Umbilical cord (tissue), 2 donors: ENCODE data around the gene PARP15. TPM values are rescaled to one million over a fixed set of nuclear protein-coding genes. Genes with fewer than 3 reads are reported as not detected.

Experiments
- DNase-seq: peaks from one replicate; pipeline ENCODE4 v3.0.0-alpha.2; 2015; ENCODE audit warnings: low spot score
- total RNA-seq: library from RNA; depleted of rRNA; stranded (reverse); fragments of >200 nt; gene quantifications from one replicate; pipeline ENCODE4 v1.2.3, GENCODE V29; 2014; ENCODE audit warnings: low replicate concordance; ENCODE audit not compliant: insufficient read depth

PARP15 gene
- total RNA-seq, 1 donor from 2014 or later, result 4.3 TPM

GRCh38 chr3:122572940-122573412 lies 4.5 kb upstream of the PARP15 start:
- no peak for DNase-seq

GRCh38 chr3:122576174-122576940 lies 1.1 kb upstream of the PARP15 start:
- no peak for DNase-seq

GRCh38 chr3:122578069-122578740 lies 755 bp downstream of the PARP15 start:
- no peak for DNase-seq

GRCh38 chr3:122580470-122580869 lies 3.0 kb downstream of the PARP15 start:
- DNase-seq, result no peak

GRCh38 chr3:122581622-122582021 lies 4.2 kb downstream of the PARP15 start:
- no peak for DNase-seq

GRCh38 chr3:122582390-122582789 lies 4.9 kb downstream of the PARP15 start:
- DNase-seq, result no peak

GRCh38 chr3:122586098-122586497 lies 8.6 kb downstream of the PARP15 start:
- no peak for DNase-seq

- DNase-seq, result no peak
Observed at GRCh38 chr3:122586773-122587485, 9.5 kb downstream of the PARP15 start.

- no peak for DNase-seq
Observed at GRCh38 chr3:122587572-122587971, 10.1 kb downstream of the PARP15 start.

GRCh38 chr3:122589297-122589696 lies 11.8 kb downstream of the PARP15 start:
- no peak for DNase-seq

- no peak for DNase-seq
Observed at GRCh38 chr3:122590610-122591009, 13.2 kb downstream of the PARP15 start.

- no peak for DNase-seq
Observed at GRCh38 chr3:122594025-122594424, 16.6 kb downstream of the PARP15 start.

GRCh38 chr3:122598151-122598550 lies 20.7 kb downstream of the PARP15 start:
- DNase-seq, result no peak

GRCh38 chr3:122598556-122598955 lies 21.1 kb downstream of the PARP15 start:
- DNase-seq, result no peak

- no peak for DNase-seq
Observed at GRCh38 chr3:122602011-122602710, 24.7 kb downstream of the PARP15 start.

- no peak for DNase-seq
Observed at GRCh38 chr3:122603056-122603455, 25.6 kb downstream of the PARP15 start.

GRCh38 chr3:122606330-122606729 lies 28.9 kb downstream of the PARP15 start:
- no peak for DNase-seq

- DNase-seq, result no peak
Observed at GRCh38 chr3:122608916-122609315, 31.5 kb downstream of the PARP15 start.

GRCh38 chr3:122609798-122610559 lies 32.5 kb downstream of the PARP15 start:
- no peak for DNase-seq

- DNase-seq, result no peak
Observed at GRCh38 chr3:122612696-122613095, 35.2 kb downstream of the PARP15 start.

- no peak for DNase-seq
Observed at GRCh38 chr3:122615303-122615702, 37.9 kb downstream of the PARP15 start.
